NCI-H345 (cell line): ENCODE measurements around the gene TMEM45B.
"Not testable (repeated sequence)": the region's sequence is repeated elsewhere in the genome, so short reads cannot be mapped to it uniquely, and the experiment has no call there.

Source experiments
- DNase-seq: peaks from one replicate; lab custom pipeline; 2025; lab: John Stamatoyannopoulos, UW

The TMEM45B gene

GRCh38 chr11:129852125-129852740 is 36.6 kb downstream of the TMEM45B start:
- DNase-seq, result no peak

DNA sequence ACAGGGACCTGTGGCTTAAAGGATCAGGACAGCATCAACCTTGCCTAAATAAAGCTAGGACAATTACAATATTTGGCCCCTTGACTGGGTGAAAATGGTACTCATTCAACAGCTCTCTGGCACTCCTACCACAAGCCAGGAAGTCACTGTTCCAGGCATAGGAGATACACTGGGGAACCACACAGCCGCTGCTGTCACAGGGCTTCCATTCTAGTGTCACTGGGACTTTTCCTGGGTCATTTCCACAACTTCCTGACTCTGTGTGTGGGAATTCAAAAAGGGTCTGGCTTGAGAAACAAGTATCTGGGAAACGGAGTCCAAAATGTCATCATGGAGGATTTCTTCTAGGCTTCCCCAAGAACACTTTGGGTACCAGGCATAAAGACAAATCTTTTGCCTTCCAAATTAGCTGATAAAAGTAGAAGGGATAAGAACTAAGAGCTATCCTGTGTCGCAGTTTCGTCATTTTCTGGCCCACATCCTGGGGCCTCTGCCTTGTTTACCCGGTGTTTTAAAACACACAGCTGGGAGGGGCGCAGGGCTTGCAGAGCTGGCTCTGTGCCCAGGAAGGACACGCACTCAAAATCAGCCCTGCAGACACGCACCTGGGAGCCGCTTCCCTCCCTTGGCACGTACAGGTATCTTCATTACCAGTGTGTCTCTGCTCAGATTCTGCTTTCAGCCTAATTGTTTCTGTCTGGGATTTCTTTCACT is 38.0 kb downstream of the TMEM45B start:
- peak; percentile 97 for DNase-seq

DNA sequence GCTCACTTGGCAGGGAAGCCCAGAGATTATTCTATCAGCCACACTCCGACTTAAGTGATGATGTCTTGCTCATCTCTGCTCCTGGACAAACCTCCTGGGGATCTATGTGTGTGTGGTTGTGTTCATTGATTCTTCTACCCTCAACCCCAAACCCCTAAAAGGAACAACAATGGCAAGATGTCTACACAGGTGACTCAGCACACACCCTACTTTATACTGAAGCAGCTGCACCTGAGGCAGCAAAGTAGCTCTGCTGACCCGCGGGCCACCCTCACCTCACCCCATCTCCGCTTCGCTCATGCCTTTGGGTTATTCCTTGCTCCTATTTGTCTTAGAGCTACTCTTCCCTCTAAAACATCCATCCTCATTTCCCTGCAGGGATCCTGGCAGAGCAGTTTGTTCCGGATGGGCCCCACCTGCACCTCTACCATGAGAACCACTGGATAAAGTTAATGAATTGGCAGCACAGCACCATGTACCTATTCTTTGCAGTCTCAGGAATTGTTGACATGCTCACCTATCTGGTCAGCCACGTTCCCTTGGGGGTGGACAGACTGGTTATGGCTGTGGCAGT is 38.7 kb downstream of the TMEM45B start:
- peak; percentile 57 for DNase-seq

GRCh38 chr11:129855086-129855485 is 39.4 kb downstream of the TMEM45B start:
- no peak for DNase-seq

- DNase-seq, result no peak
Measured at GRCh38 chr11:129856036-129856435, 40.4 kb downstream of the TMEM45B start.

DNA sequence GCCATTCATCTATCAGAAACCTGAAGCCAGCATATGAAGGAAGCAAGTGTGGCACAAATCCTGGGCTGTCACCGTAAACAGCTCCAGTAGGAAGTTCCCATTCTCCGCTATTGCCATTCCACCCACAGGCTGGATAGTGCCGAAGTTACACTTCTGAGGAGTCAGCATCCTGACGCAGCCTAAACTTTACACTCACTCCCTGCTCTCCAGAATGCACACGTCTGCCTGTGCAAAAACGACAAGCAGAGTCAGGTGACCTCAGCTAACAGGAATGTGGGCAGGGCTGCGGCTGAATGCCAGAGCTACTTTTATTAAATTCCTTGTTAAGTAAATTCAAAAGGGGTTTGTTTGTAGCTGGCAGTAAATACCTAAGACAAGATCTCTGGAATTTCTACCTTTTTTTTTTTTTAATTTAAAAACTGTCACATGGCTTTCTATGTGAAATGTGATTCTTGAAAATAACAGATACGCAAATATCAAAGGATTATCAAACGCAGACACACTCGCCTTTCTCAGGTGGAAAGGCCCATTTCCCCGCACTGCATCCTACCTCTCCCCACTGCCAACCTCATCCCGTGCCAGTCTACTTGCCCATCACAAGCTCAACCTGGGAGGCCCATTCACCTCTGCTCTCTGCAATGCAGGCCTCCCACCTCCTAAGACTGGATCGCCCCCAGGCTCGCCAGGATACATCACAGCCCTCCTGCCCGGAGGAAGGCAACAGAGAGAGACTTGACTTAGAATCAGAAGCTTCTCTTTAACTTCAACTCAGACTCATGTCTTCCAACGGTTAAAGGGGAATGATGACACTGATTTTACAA is 46.3 kb downstream of the TMEM45B start:
- DNase-seq, result no peak

DNA sequence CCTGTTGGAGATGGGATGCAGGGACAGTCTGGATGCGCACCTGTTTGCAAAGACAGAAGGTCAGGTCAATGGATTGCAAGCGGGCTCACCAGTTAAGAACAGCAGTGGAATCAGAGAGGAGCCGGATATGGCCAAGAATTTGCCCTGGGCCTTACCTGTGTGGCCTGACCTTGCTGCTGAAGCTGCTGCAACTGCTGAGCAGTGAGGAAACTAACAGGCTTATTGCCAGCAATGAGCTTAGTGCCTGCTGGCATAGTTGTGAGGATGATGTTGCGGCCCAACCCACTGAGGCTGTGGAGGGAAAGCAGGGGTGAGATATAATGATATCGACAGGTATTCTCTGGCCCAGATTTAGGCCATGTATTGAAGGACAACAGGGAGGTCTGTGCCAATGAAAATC is 49.2 kb downstream of the TMEM45B start:
- no peak for DNase-seq

GRCh38 chr11:129865701-129866100 is 50.1 kb downstream of the TMEM45B start:
- no peak for DNase-seq

GRCh38 chr11:129866311-129866710 is 50.7 kb downstream of the TMEM45B start:
- no peak for DNase-seq

GRCh38 chr11:129868626-129869025 is 53.0 kb downstream of the TMEM45B start:
- DNase-seq, result not testable (repeated sequence)

DNA sequence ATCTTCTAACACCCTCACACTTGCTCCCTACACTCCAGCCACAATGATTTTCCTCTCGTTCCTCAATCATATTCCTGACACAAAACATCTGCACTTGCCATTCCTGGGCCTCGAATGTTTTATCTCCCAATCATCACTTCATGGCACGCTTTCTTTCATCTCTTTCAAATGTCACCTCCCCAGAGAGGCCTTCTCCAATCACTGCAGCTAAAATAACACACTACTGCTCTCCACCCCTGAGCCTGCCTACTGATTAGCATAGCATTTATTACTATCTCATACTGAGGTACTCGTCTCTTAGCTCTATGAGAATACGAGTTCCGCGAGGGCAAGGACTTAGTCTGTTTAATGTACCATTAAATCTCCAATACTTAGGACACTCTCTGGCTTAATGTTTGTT is 56.3 kb downstream of the TMEM45B start:
- DNase-seq, result no peak

DNA sequence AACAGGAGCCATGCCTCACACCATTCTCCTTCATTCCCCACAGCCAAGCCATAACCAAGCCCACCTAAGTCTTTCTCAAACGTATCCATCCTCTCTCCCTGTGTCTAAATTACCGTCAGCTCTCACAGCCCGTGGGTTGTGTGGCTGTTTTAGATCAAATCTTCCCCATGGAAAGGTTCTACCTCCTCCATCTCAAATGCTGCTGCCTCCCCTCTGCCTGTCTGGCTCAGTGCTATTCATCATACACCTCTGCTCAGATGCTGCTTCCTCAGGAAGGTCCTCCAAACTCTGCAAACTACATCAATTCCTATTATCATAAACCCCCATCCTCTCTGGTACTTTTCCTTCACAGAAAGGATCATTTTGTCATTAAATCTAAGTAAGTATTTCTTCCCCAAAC is 64.7 kb downstream of the TMEM45B start:
- DNase-seq, result no peak

DNA sequence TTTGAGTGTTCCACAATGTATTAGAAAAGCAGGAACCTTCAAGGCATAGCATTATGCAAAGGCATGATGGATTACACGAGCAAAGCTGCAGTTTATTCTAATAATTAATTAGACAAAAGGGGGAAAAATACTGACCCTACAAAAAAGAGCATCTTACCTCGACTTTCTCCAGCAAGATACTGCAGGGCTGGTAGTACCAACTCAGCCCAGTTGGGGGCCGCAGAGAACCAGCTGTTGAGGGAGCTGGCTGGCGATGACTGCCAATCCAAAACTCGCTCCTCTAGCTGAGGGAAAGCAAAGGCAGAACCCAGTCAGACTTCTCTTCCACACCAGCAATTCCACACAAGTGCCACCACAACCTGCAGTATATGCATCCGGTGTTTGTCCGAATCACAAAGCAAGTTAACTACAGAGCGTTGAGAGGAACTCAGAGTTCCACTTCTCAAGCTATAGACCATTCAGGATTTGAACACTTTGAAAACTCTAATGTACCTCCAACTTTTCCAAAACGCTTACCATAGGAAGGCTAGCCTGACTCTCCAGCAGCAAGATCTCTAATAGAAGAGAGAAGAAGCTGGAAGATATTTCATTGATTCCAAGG is 66.0 kb downstream of the TMEM45B start:
- DNase-seq, result peak; percentile 1

DNA sequence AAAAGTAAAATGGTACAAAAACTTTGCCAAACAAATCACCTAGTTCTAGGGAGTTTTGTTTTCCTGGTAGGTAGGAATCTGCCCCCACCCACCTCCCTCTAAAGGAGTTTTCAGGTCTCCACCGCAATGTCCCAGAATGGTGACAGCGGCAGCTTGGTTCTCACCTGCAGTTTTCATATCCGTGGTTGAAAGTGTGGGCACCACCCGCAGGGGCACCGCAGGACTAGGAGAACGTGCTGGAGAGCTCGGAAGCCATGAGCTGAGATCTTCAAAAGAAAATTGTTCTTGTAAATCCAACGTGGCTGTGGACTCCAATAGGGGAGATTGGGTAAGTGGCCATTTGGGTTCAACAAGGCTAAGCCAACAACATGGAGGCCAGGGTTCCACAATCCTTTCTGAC is 68.9 kb downstream of the TMEM45B start:
- no peak for DNase-seq

DNA sequence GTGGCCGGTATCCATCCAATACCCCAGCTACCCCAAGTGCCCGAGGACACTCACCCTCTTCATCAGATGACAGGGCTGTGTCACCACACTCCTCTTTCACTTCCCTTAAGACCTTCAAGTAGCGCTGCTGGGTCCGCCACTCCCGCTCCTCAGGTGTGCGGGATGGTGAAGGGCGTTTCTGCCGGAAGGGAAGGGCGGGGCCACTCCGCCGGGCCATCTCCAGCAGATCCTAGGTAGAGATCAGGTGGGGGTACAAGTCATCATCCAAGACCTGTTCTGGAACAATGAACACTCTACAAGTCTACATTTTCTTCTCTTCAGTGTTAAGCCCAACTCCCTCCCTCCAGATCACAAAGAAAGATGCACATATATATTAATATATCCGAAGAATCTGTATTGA is 69.7 kb downstream of the TMEM45B start:
- DNase-seq, result no peak

- DNase-seq, result no peak
Measured at GRCh38 chr11:129888451-129888850, 72.8 kb downstream of the TMEM45B start.

GRCh38 chr11:129894278-129895125 is 78.9 kb downstream of the TMEM45B start:
- no peak for DNase-seq

- peak; percentile 88 for DNase-seq
Measured at GRCh38 chr11:129895126-129896041, 79.7 kb downstream of the TMEM45B start, which contains the start of gene NFRKB. NFRKB (minus strand) TSS chr11:129895578; CDS start chr11:129892849, 2,729 bp downstream.

DNA sequence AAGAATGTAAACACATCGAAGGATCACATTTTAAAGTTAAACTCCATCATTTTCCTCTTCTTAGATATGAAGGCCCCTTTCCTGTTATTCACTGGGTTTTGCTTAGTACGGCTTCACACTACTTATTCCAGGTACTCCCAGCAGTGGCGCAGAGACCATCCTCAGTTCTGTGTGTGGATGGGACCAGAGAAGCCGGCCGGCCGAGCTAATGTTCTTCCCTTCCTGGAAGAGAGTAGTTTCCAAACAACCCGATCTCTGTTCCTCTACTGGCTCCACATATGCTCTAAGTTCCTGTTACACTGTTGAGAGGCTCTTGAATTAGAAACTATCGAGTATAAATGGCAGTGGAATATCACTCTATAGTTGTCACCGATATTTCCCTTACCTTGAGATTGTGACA is 80.4 kb downstream of the TMEM45B start:
- no peak for DNase-seq

DNA sequence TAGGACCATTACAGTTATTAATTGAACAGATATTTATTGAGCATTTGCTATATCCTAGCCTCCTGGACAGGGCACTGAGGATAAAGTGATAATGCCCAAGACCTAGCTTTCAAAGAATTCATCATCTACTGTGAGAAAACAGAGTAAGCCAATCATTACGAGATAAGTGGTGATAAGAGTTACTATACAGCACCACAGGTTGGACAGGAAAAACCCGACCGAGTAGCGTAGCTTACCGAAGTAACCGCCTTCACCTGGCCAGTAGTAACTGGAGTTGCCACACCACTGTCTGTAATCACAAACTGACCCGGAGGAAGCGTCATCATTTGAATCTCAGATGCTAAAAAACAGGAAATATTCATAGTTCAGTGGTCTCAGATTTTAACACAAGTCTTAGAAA is 89.8 kb downstream of the TMEM45B start:
- no peak for DNase-seq
